ENCODE measurements around the gene HEPACAM.

- TF ChIP-seq USF2 (IDR thresholded peaks at IDR 0.05) (no peak), CTCF (IDR thresholded peaks at IDR 0.05) (no peak), RAD21 (conservative IDR thresholded peaks at IDR 0.05 in 1 of 2, IDR thresholded peaks at IDR 0.05 in 1 of 2) (no peak), REST (IDR thresholded peaks at IDR 0.05) (no peak), MAX (IDR thresholded peaks at IDR 0.05) (no peak), RNF2 (IDR thresholded peaks at IDR 0.05; ENCODE audit: borderline replicate concordance, low read depth) (no peak), MAFK (IDR thresholded peaks at IDR 0.05; ENCODE audit: partially characterized antibody) (no peak), TFCP2L1 (CRISPR knock-in tag; IDR thresholded peaks at IDR 0.05) (no peak), CBX8 (IDR thresholded peaks at IDR 0.05) (no peak), CHD2 (IDR thresholded peaks at IDR 0.05; ENCODE audit: low read length, partially characterized antibody) (no peak), JUN (IDR thresholded peaks at IDR 0.05) (no peak), BHLHE40 (IDR thresholded peaks at IDR 0.05; ENCODE audit: low read depth, low read length) (no peak), POLR2A (IDR thresholded peaks at IDR 0.05; ENCODE audit: low read length) (no peak)
These were observed 12.6 kb downstream of the HEPACAM start for GRCh38 chr11:124923296-124923695.

Measured in A549 (cell line).